Smooth muscle cell (in vitro differentiated cells): ENCODE measurements around the gene WDR31. TPM values are rescaled to one million over a fixed set of nuclear protein-coding genes. Genes with fewer than 3 reads are reported as not detected.

Experiments used
- DNase-seq: peaks from one replicate; lab custom pipeline; 2025; ENCODE audit not compliant: unreplicated experiment; lab: John Stamatoyannopoulos, UW
- H2AFZ ChIP-seq: fragments of 200-600 bp; sonication (generic); 2 replicates; pipeline ENCODE4 v1.6.0; 2016; ENCODE audit warnings: antibody characterized with exemption, low read depth, mild to moderate bottlenecking
- H3F3A ChIP-seq: fragments of 200-600 bp; sonication (generic); 2 replicates; pipeline ENCODE4 v1.6.0; 2017; ENCODE audit warnings: antibody characterized with exemption, low read depth
- H3K27ac ChIP-seq: fragments of 200-600 bp; sonication (generic); 2 replicates; pipeline ENCODE4 v1.5.1; 2016; ENCODE audit warnings: low read depth, mild to moderate bottlenecking
- H3K27me3 ChIP-seq: fragments of 200-600 bp; sonication (generic); 2 replicates; pipeline ENCODE4 v1.6.1; 2016; ENCODE audit warnings: low read depth, mild to moderate bottlenecking
- H3K36me3 ChIP-seq: fragments of 200-600 bp; sonication (generic); 2 replicates; pipeline ENCODE4 v1.5.1; 2016; ENCODE audit warnings: low read depth
- H3K4me1 ChIP-seq: fragments of 200-600 bp; sonication (generic); 2 replicates; pipeline ENCODE4 v1.5.1; 2016; ENCODE audit warnings: low read depth
- H3K4me2 ChIP-seq: fragments of 200-600 bp; sonication (generic); 2 replicates; pipeline ENCODE4 v1.6.0; 2016; ENCODE audit warnings: mild to moderate bottlenecking
- H3K4me3 ChIP-seq: fragments of 200-600 bp; sonication (generic); 2 replicates; pipeline ENCODE4 v1.5.1; 2016; ENCODE audit warnings: mild to moderate bottlenecking
- H3K79me2 ChIP-seq: fragments of 200-600 bp; sonication (generic); 2 replicates; pipeline ENCODE4 v1.6.0; 2016; ENCODE audit warnings: low read depth, mild to moderate bottlenecking
- H3K9ac ChIP-seq: fragments of 200-600 bp; sonication (generic); 2 replicates; pipeline ENCODE4 v1.6.0; 2016; ENCODE audit warnings: low read depth
- H3K9me3 ChIP-seq: fragments of 200-600 bp; sonication (generic); replicated peaks from 2 replicates; pipeline ENCODE4 v1.5.1; 2016; ENCODE audit warnings: low read depth
- H4K20me1 ChIP-seq: fragments of 200-600 bp; sonication (generic); 2 replicates; pipeline ENCODE4 v1.6.0; 2016; ENCODE audit warnings: low read depth
- WGBS: methylation state at CpG from one replicate; pipeline ENCODE4 v1.1.7; 2016; ENCODE audit warnings: low lambda C conversion rate; 5-methylcytosine and 5-hydroxymethylcytosine counted together
- polyA plus RNA-seq: library from polyadenylated mRNA; unstranded; fragments of >200 nt; fragmentation: Nextera tagmentation; extraction: Ambion mirVana; gene quantifications from 2 replicates; pipeline ENCODE4 v1.2.1, GENCODE V29; 2016
- total RNA-seq: library from RNA; depleted of rRNA; stranded (reverse); fragments of >200 nt; gene quantifications from 2 replicates; pipeline ENCODE4 v1.2.3, GENCODE V29; 2014
- TF ChIP-seq, protein P1 (sequence below): fragments of 200-600 bp; sonication (generic); IDR thresholded peaks from 2 replicates; pipeline ENCODE4 v1.5.1; 2017; ENCODE audit warnings: borderline replicate concordance, mild to moderate bottlenecking, antibody characterized with exemption; ENCODE audit not compliant: insufficient read depth, poor library complexity, severe bottlenecking

WDR31 gene
- total and polyA plus RNA-seq, 2 experiments from 2014 or later: 1.6 to 2.7 TPM

DNA sequence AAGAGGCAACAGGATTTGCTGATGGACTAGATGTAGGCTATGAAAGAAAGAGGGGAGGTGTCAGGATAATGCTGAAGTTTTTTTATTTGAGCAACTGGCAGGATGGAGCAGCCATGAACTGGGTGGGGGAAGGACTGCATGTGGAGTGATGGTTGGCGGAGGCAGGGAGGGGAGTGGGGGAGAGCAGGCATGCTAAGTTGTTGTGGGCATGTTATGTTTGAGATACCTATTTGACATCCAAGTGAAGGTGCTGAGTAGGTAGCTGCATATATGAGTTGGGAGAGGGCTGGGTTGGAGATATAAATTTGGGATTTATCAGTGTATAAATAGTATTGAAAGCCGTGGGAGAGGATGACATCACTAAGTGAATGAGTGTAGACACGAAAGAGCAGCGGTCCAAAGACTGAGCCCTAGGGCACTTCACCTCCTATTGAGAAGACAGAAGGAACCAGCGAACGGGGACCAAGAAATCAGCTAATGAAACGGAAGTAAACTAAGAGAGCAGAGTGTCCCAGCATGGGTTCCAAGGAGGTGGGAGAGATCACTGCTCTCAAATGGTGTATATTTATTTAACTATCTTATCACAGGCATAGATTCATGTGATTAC lies 16.7 kb upstream of the WDR31 start:
- no peak overlapping the region for H3K4me2 ChIP-seq
- H2AFZ ChIP-seq: no peak overlapping the region
- no peak overlapping the region for H3K9ac ChIP-seq
- no peaks in the 10 kb centered on the region for H3K79me2 ChIP-seq
- DNase-seq: no peak
- WGBS: 94% methylated on average over 7 of the region's 7 CpGs
- peaks cover 4% of the 10 kb centered on the region for H3K27me3 ChIP-seq
- no peaks in the 10 kb centered on the region for H3F3A ChIP-seq
- no peaks in the 10 kb centered on the region for H3K4me1 ChIP-seq
- H3K4me3 ChIP-seq: no peak overlapping the region
- TF ChIP-seq, protein P1, sequence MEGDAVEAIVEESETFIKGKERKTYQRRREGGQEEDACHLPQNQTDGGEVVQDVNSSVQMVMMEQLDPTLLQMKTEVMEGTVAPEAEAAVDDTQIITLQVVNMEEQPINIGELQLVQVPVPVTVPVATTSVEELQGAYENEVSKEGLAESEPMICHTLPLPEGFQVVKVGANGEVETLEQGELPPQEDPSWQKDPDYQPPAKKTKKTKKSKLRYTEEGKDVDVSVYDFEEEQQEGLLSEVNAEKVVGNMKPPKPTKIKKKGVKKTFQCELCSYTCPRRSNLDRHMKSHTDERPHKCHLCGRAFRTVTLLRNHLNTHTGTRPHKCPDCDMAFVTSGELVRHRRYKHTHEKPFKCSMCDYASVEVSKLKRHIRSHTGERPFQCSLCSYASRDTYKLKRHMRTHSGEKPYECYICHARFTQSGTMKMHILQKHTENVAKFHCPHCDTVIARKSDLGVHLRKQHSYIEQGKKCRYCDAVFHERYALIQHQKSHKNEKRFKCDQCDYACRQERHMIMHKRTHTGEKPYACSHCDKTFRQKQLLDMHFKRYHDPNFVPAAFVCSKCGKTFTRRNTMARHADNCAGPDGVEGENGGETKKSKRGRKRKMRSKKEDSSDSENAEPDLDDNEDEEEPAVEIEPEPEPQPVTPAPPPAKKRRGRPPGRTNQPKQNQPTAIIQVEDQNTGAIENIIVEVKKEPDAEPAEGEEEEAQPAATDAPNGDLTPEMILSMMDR: no peak
- H4K20me1 ChIP-seq: no peaks in the 10 kb centered on the region
- no peaks in the 10 kb centered on the region for H3K36me3 ChIP-seq
- H3K27ac ChIP-seq: no peak overlapping the region
- no peaks in the 10 kb centered on the region for H3K9me3 ChIP-seq

DNA sequence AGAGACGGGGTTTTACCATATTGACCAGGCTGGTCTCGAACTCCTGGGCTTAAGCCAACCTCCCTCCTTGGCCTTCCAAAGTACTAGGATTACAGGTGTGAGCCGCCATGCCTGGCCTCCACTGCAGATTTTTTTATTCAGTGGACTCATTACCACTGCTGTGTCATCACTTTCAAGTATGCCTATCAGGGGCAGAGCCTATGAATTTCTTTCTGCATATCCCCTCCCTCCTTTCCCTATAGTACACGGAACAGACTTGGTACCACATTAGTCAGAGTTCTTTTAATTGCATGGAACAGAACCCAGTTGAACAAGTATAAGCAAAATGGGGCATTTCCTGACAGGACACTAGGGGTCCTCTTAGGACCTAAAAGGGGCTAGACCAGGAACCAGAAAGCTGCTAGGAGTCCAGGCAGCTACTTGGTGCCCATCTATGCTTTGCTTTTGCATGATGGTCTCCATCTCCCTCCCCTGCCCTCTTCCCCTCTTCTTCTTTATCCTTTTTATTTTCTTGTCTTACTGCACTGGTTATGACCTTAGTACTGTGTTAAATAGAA lies 15.0 kb upstream of the WDR31 start:
- no peaks in the 10 kb centered on the region for H3K36me3 ChIP-seq
- 85% methylated on average over 4 of the region's 4 CpGs for WGBS
- H3K9ac ChIP-seq: no peak overlapping the region
- H3F3A ChIP-seq: no peaks in the 10 kb centered on the region
- no peak for DNase-seq
- no peaks in the 10 kb centered on the region for H3K79me2 ChIP-seq
- no peaks in the 10 kb centered on the region for H3K9me3 ChIP-seq
- peaks cover 20% of the 10 kb centered on the region for H3K27me3 ChIP-seq
- TF ChIP-seq, protein P1: no peak
- no peaks in the 10 kb centered on the region for H4K20me1 ChIP-seq
- H3K4me3 ChIP-seq: no peak overlapping the region
- H3K4me2 ChIP-seq: no peak overlapping the region
- H3K4me1 ChIP-seq: no peaks in the 10 kb centered on the region
- no peak overlapping the region for H2AFZ ChIP-seq
- no peak overlapping the region for H3K27ac ChIP-seq

DNA sequence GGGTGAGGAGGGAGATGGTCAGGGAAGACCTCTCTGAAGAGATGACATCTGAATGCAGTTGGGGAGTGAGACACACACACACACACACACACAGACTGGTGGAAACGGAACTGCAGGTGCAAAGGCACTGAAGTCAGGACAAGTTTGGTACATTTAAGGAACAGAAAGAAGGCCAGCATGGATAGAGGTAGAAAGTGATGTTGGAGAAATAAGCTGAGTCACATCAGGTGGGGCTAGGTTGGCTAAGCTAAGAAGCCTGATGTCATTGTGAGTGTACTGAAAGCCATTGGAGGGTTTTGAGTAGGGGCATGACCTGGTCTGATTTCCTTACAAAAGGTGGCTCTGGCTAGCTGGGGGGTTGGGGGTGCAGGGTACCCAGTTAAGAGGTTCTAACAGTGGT lies 12.3 kb upstream of the WDR31 start:
- H3K9ac ChIP-seq: no peak overlapping the region
- no peaks in the 10 kb centered on the region for H3K79me2 ChIP-seq
- peaks cover 35% of the 10 kb centered on the region for H3K27me3 ChIP-seq
- no peak overlapping the region for H2AFZ ChIP-seq
- no peaks in the 10 kb centered on the region for H3K9me3 ChIP-seq
- no peak overlapping the region for H3K27ac ChIP-seq
- no peak overlapping the region for H3K4me2 ChIP-seq
- no peaks in the 10 kb centered on the region for H4K20me1 ChIP-seq
- no peak for DNase-seq
- H3K4me1 ChIP-seq: no peaks in the 10 kb centered on the region
- 89% methylated on average over 1 of the region's 1 CpG for WGBS
- no peaks in the 10 kb centered on the region for H3F3A ChIP-seq
- TF ChIP-seq, protein P1: no peak
- H3K36me3 ChIP-seq: no peaks in the 10 kb centered on the region
- no peak overlapping the region for H3K4me3 ChIP-seq

DNA sequence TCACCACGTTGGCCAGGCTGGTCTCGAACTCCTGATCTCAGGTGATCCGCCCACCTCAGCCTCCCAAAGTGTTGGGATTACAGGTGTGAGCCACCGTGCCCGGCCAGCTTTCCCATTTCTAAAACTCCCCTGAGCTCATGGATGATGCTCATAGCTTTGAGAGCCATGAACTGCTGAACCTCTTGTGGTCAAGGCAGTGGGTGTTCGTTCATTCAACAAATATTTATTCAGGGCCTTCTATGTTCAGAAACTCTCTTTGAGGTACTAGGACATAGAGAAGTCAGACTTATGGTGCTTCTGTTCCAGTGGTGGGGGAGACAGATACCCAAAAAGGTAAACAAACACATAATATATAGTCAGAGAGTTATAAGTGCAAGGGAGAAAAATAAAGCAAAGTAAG lies 11.9 kb upstream of the WDR31 start:
- H3K4me1 ChIP-seq: no peaks in the 10 kb centered on the region
- no peaks in the 10 kb centered on the region for H4K20me1 ChIP-seq
- DNase-seq: no peak
- peaks cover 35% of the 10 kb centered on the region for H3K27me3 ChIP-seq
- H3K9me3 ChIP-seq: no peaks in the 10 kb centered on the region
- TF ChIP-seq, protein P1: no peak
- H3K79me2 ChIP-seq: no peaks in the 10 kb centered on the region
- H3K27ac ChIP-seq: no peak overlapping the region
- WGBS: 86% methylated on average over 6 of the region's 6 CpGs
- no peak overlapping the region for H3K4me2 ChIP-seq
- no peak overlapping the region for H3K9ac ChIP-seq
- H3F3A ChIP-seq: no peaks in the 10 kb centered on the region
- H2AFZ ChIP-seq: no peak overlapping the region
- no peaks in the 10 kb centered on the region for H3K36me3 ChIP-seq
- H3K4me3 ChIP-seq: no peak overlapping the region
